Ishikawa (cell line): Measurements from ENCODE around the gene MRPS17.

Source experiments
- CREB1 ChIP-seq: IDR thresholded peaks from 2 replicates; pipeline ENCODE4 v1.6.1; 2012; ENCODE audit warnings: low read depth
- EP300 ChIP-seq: IDR thresholded peaks from 2 replicates; pipeline ENCODE4 v1.6.1; 2012; ENCODE audit warnings: borderline replicate concordance
- MAX ChIP-seq: IDR thresholded peaks from 2 replicates; pipeline ENCODE4 v1.6.1; 2012
- NFIC ChIP-seq: IDR thresholded peaks from 2 replicates; pipeline ENCODE4 v1.6.1; 2012
- RAD21 ChIP-seq: IDR thresholded peaks from 2 replicates; pipeline ENCODE4 v1.6.1; 2012; ENCODE audit warnings: low read depth
- REST ChIP-seq: IDR thresholded peaks from 2 replicates; pipeline ENCODE4 v1.6.1; 2012; ENCODE audit warnings: low read depth, mild to moderate bottlenecking
- TAF1 ChIP-seq: IDR thresholded peaks from 2 replicates; pipeline ENCODE4 v1.6.1; 2012; ENCODE audit warnings: low read depth, mild to moderate bottlenecking
- TCF12 ChIP-seq: IDR thresholded peaks from 2 replicates; pipeline ENCODE4 v1.6.1; 2012; ENCODE audit warnings: low read depth
- TEAD4 ChIP-seq: IDR thresholded peaks from 2 replicates; pipeline ENCODE4 v1.6.1; 2012
- ZBTB7A ChIP-seq: IDR thresholded peaks from 2 replicates; pipeline ENCODE4 v1.6.1; 2012; ENCODE audit warnings: low read depth

GRCh38 chr7:55939514-55940123 is 12.1 kb upstream of the MRPS17 start:
- TF ChIP-seq CREB1 (no peak), TEAD4 (no peak), TCF12 (no peak), NFIC (no peak), EP300 (no peak), TAF1 (no peak), MAX (no peak), REST (no peak), RAD21 (no peak), ZBTB7A (no peak)
